ENCODE data around the gene ADAMTS6. TPM values are rescaled to one million over a fixed set of nuclear protein-coding genes. Genes with fewer than 3 reads are reported as not detected.

The ADAMTS6 gene
- total and polyA plus RNA-seq, 2 experiments from 2014 or later = 0.78 to 2.0 TPM

DNA sequence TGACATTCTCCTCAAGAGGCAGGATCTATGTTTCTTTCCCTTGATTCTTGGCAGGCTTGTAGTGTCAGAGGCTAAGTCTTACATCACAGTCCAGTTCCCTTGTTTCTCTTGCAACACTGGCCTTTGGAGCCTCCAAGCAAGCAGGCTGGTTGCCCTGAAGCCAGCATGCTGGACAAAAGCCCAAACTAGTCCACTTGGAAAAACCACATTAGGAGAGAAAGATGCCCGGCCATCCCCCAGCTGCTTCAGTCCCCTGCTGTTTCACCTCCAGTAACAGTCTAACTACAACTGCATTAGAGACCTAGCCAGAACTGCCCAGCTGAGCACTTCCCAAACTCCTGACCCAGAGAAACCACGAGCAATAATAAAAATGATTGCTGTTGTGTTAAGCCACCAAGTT, 87.6 kb downstream of the ADAMTS6 start:
- ATAC-seq = peak; percentile 55
- H3K27ac ChIP-seq (ENCODE audit: low read depth) = no peak overlapping the region
- H3K4me3 Mint-ChIP-seq = no peak overlapping the region

GRCh38 chr5:65391591-65391990, 90.1 kb downstream of the ADAMTS6 start:
- H3K27me3 Mint-ChIP-seq (ENCODE audit: insufficient read depth, low read depth, poor library complexity) = no peaks in the 10 kb centered on the region
- no peaks in the 10 kb centered on the region for H3K9me2 ChIP-seq (ENCODE audit: insufficient read depth)
- no peaks in the 10 kb centered on the region for H3K4me1 ChIP-seq (ENCODE audit: insufficient read depth)
- no peak overlapping the region for H3K4me3 Mint-ChIP-seq
- H3K36me3 Mint-ChIP-seq (ENCODE audit: low read depth) = no peaks in the 10 kb centered on the region
- TF ChIP-seq ZNF331 (CRISPR knock-in tag; IDR thresholded peaks at IDR 0.05; ENCODE audit: low read depth) (no peak), EZH2phosphoT487 (IDR thresholded peaks at IDR 0.05; ENCODE audit: unreplicated experiment) (no peak)
- H3K36me3 ChIP-seq (ENCODE audit: insufficient read depth) = no peaks in the 10 kb centered on the region
- H3F3A ChIP-seq (replicated peaks; ENCODE audit: low read depth) = no peaks in the 10 kb centered on the region
- no peaks in the 10 kb centered on the region for H3K27me3 ChIP-seq (ENCODE audit: insufficient read depth)
- ATAC-seq = no peak
- peaks cover 4% of the 10 kb centered on the region; the same call in 2 of the 3 replicates for H3K4me1 Mint-ChIP-seq
- no peaks in the 10 kb centered on the region for H3K79me2 ChIP-seq (replicated peaks; ENCODE audit: insufficient read depth)
- H3K27ac Mint-ChIP-seq = no peak overlapping the region
- no peak for DNase-seq (ENCODE audit: low spot score)
- no peaks in the 10 kb centered on the region for H3K9me3 Mint-ChIP-seq
- no peak overlapping the region for H3K27ac ChIP-seq (ENCODE audit: low read depth)
- H2AFZ ChIP-seq = no peak overlapping the region
- H4K20me1 ChIP-seq (replicated peaks; ENCODE audit: insufficient read depth) = no peaks in the 10 kb centered on the region
- H3K4me2 ChIP-seq = no peak overlapping the region
- no peak overlapping the region for H3K4me3 ChIP-seq

More for the DNA sequence above, 87.6 kb downstream of the ADAMTS6 start:
- no peak overlapping the region for H3K4me3 ChIP-seq
- Mint-ChIP-seq H3K27ac (0 out of 2 replicates have a peak overlapping the region, but pooled peaks have one; percentile 14), H3K4me1 (peaks cover 4% of the 10 kb centered on the region; the same call in 2 of the 3 replicates), H3K36me3 (ENCODE audit: low read depth) (no peaks in the 10 kb centered on the region), H3K27me3 (ENCODE audit: insufficient read depth, low read depth, poor library complexity) (no peaks in the 10 kb centered on the region), H3K9me3 (no peaks in the 10 kb centered on the region)
- DNase-seq (ENCODE audit: low spot score) = no peak
- TF ChIP-seq ZNF331 (CRISPR knock-in tag; IDR thresholded peaks at IDR 0.05; ENCODE audit: low read depth) (peak; percentile 75), CREB1 (CRISPR knock-in tag; IDR thresholded peaks at IDR 0.05; ENCODE audit: low read depth) (no peak)
- H2AFZ ChIP-seq = no peak overlapping the region
- H3F3A ChIP-seq (replicated peaks; ENCODE audit: low read depth) = no peaks in the 10 kb centered on the region
- no peaks in the 10 kb centered on the region for H3K9me2 ChIP-seq (ENCODE audit: insufficient read depth)
- no peaks in the 10 kb centered on the region for H3K27me3 ChIP-seq (ENCODE audit: insufficient read depth)
- H4K20me1 ChIP-seq (replicated peaks; ENCODE audit: insufficient read depth) = no peaks in the 10 kb centered on the region
- H3K36me3 ChIP-seq (ENCODE audit: insufficient read depth) = no peaks in the 10 kb centered on the region
- H3K79me2 ChIP-seq (replicated peaks; ENCODE audit: insufficient read depth) = no peaks in the 10 kb centered on the region
- no peaks in the 10 kb centered on the region for H3K4me1 ChIP-seq (ENCODE audit: insufficient read depth)
- H3K4me2 ChIP-seq = no peak overlapping the region

GRCh38 chr5:65390208-65390607, 91.5 kb downstream of the ADAMTS6 start:
- no peak for DNase-seq (ENCODE audit: low spot score)
- Histone ChIP-seq H3K9me2 (ENCODE audit: insufficient read depth) (no peaks in the 10 kb centered on the region), H3F3A (replicated peaks; ENCODE audit: low read depth) (no peaks in the 10 kb centered on the region), H3K27me3 (ENCODE audit: insufficient read depth) (no peaks in the 10 kb centered on the region), H3K79me2 (replicated peaks; ENCODE audit: insufficient read depth) (no peaks in the 10 kb centered on the region), H3K4me1 (ENCODE audit: insufficient read depth) (no peaks in the 10 kb centered on the region), H3K4me2 (no peak overlapping the region), H4K20me1 (replicated peaks; ENCODE audit: insufficient read depth) (no peaks in the 10 kb centered on the region), H3K27ac (ENCODE audit: low read depth) (no peak overlapping the region), H3K4me3 (no peak overlapping the region), H3K36me3 (ENCODE audit: insufficient read depth) (no peaks in the 10 kb centered on the region), H2AFZ (no peak overlapping the region)
- no peak for ATAC-seq
- Mint-ChIP-seq H3K4me3 (no peak overlapping the region), H3K36me3 (ENCODE audit: low read depth) (no peaks in the 10 kb centered on the region), H3K9me3 (no peaks in the 10 kb centered on the region), H3K27me3 (ENCODE audit: insufficient read depth, low read depth, poor library complexity) (no peaks in the 10 kb centered on the region), H3K27ac (no peak overlapping the region), H3K4me1 (peaks cover 4% of the 10 kb centered on the region; the same call in 2 of the 3 replicates)
- no peak for TF ChIP-seq POLR2AphosphoS5 (IDR thresholded peaks at IDR 0.05; ENCODE audit: low read depth)
- TF ChIP-seq NANOG (IDR thresholded peaks at IDR 0.05; ENCODE audit: borderline replicate concordance) = no peak
- no peak for TF ChIP-seq STAT1 (IDR thresholded peaks at IDR 0.05; ENCODE audit: unreplicated experiment)
- TF ChIP-seq JUNB (IDR thresholded peaks at IDR 0.05; ENCODE audit: unreplicated experiment) = no peak
- TF ChIP-seq CTCF (conservative IDR thresholded peaks at IDR 0.05; ENCODE audit: low read depth in 2 of 2) = no peak
- no peak for TF ChIP-seq EZH2 (IDR thresholded peaks at IDR 0.05; ENCODE audit: low read depth, unreplicated experiment)
- TF ChIP-seq EZH2phosphoT487 (IDR thresholded peaks at IDR 0.05; ENCODE audit: unreplicated experiment) = no peak
- TF ChIP-seq, protein P1, sequence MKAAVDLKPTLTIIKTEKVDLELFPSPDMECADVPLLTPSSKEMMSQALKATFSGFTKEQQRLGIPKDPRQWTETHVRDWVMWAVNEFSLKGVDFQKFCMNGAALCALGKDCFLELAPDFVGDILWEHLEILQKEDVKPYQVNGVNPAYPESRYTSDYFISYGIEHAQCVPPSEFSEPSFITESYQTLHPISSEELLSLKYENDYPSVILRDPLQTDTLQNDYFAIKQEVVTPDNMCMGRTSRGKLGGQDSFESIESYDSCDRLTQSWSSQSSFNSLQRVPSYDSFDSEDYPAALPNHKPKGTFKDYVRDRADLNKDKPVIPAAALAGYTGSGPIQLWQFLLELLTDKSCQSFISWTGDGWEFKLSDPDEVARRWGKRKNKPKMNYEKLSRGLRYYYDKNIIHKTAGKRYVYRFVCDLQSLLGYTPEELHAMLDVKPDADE (IDR thresholded peaks at IDR 0.05) = no peak

All from GM23338 (cell line).